Activated CD4-positive, alpha-beta T cell treated with anti-CD3 and anti-CD28 coated beads, Interleukin-2, amount 50 U/mL, for 16 hours (primary cell): ENCODE measurements around the gene NCAM1.

Experiments
- DNase-seq: peaks from one replicate; pipeline ENCODE4 v3.0.0-alpha.2; 2020

NCAM1 gene

GRCh38 chr11:112971195-112971594, 10.0 kb downstream of the NCAM1 start:
- DNase-seq, result no peak

DNA sequence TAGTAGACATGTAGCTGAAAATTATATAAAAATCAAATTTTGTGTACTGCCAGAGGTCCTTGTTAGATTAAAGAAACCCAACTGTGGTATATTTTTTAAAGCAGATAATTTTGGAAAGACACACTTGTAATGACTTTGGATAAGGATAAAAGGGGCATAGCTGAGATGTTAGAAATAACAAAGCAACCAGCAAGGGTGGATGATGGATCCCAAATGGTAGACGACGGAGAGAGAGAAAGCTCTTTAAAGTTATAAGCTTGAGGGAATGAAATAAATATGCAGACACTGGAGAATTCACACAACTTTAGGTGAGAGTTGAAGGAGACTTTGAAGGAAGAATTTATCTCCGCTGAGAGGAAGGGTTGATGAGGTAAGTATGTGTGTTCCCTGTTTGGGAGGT, 10.6 kb downstream of the NCAM1 start:
- DNase-seq, result no peak

- DNase-seq, result no peak
These were observed 11.4 kb downstream of the NCAM1 start for GRCh38 chr11:112972399-112973145.

GRCh38 chr11:112975051-112975450, 13.8 kb downstream of the NCAM1 start:
- DNase-seq, result no peak

- no peak for DNase-seq
These were observed 14.3 kb downstream of the NCAM1 start for GRCh38 chr11:112975493-112975892.

DNA sequence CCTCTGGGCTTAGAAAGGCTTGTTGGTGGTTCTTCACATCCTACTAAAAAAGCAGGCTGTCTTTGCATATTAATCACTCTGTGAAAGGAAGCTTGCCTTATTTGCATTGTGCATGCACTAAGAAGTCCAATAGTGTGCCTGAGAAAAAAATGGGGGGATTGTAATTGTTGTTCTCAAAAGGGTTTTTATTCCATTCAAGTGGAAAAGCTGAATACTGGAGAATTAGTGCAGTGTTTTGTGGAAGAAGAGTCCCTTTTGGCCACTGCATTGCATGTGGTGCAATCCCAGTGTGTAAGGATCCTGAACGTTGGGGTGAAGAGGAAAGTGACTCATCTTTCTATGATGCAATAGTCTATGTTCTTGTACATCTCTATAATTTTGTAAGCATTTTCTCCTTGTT, 16.5 kb downstream of the NCAM1 start:
- no peak for DNase-seq

DNA sequence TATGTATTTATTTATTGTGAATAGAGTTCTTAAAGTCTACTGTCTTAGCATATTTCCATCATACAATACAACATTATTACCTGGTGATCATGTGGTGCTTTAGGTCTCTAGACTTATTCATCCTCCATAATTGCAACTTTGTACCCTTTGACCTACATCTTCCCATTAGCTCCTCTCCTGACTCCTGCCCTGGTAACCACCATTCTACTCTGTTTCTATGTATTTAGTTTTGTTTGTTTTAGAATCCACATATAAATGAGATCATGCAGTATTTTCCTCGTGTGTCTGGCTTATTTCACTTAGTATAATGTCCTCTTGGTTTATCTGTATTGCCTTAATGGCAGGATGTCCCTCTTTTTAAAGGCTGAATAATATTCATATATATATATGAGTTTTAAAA, 22.7 kb downstream of the NCAM1 start:
- DNase-seq, result no peak

GRCh38 chr11:112989198-112989597, 28.0 kb downstream of the NCAM1 start:
- no peak for DNase-seq

- DNase-seq, result no peak
These were observed 32.6 kb downstream of the NCAM1 start for GRCh38 chr11:112993808-112994207.

- DNase-seq, result no peak
These were observed 34.3 kb downstream of the NCAM1 start for GRCh38 chr11:112995423-112996090.

DNA sequence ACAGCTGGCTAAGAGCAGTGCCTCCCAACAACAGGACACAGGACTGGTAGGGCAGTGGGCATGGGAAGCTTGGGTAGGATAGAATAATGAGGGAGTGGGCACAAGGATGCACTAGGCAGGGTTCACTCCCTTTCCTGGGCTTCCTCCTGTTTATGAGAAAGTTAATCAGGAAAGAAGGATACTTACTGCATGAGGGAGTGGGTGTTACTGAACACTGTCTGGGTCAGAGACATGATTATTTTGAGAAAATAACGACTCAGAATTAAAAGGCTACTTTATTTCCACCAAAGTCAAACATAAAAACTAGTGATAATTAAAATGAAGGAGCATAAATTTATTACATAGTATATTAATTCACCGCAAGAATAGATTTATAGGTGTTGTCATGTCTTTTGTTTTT, 35.8 kb downstream of the NCAM1 start:
- no peak for DNase-seq

DNA sequence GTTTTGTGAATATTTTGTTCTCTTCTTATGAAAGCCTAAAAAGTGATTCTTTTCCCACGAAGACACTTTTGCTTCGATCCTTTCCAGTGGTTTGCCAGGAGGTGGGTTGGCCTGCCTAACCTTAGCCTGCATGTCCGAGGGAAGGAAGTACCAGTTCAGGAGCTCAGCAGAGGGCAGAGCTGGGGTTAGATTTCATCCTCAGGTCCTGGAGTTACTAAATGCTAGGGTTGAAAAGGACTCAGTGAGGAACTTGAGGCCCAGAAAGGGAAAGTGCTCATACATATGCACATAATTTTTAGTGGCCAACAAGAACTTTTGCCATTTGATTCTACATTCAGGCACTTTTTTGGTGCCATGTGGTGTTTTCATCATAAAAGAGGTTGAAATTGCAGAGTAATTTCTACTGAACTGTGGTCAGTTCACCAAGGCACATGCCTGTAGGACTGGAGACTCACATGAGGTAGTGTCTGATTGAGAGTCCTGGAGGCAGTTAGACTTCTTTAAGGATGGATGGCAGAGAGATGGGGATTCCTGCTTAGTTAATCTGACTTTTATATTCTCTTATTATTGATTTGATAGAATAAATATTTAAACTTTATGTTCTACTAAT, 36.7 kb downstream of the NCAM1 start:
- DNase-seq, result no peak

- no peak for DNase-seq
These were observed 38.3 kb downstream of the NCAM1 start for GRCh38 chr11:112999520-112999919.

- DNase-seq, result no peak
These were observed 40.5 kb downstream of the NCAM1 start for GRCh38 chr11:113001709-113002108.

DNA sequence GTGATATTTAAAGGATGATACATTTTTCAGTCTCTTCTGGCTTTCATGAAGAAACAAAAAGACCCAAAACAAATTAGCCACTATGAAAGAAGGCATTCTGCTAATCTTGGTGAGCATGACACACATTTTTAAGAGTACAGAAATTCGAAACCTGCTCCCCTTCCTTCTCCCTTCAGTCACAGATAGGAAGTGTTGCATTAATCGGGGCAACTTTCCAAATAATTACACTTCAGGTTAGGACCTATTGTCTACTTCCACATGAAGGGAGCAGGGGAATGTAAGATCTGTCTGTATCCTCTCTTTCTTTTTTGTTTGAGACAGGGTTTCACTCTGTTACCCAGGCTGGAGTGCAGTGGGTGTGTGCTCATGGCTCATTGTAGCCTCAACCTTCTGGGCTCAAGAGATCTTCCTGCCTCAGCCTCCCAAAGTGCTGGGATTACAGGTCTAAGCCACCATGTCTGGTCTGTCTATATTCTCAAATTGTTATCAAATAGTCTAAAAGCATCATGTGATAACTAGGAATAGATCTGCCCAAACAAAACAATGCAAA, 45.8 kb downstream of the NCAM1 start:
- no peak for DNase-seq

GRCh38 chr11:113014262-113015097, 53.3 kb downstream of the NCAM1 start:
- no peak for DNase-seq

DNA sequence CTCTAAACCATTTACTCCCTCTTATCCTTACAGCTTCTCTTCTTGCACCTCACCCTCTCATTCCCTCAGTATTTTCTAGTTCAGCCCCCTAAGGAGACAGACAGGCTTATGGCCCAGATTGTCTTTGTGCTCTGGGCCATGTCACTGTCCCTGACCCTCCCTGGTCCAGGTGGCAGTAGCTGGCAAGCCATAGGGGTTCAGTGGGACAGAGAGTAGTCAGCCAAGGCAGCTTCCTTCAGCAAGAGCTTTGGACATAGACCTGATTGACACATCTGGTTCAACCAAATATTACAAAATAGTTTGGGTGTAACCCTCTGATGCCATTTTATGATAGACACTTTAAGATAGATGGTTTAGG, 53.9 kb downstream of the NCAM1 start:
- no peak for DNase-seq

DNA sequence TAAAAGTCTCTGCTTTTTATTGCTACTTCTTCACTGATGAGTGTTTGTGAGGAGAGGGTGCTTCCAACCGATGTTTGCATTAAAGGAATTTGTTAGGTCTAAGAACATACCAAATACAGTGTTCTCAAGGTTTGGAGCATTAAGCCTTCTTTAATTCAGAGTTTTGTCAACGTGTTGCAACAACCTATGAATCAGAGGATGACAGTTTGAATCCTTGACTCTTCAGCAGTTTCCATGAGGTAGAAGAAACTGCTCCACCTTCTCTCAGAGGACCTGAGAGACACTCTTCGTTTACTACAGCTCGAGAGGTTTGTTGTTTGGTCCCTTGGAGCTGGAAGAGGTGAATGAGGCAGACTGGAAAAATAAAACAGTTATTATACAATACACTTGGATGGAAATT, 55.7 kb downstream of the NCAM1 start:
- DNase-seq, result no peak

DNA sequence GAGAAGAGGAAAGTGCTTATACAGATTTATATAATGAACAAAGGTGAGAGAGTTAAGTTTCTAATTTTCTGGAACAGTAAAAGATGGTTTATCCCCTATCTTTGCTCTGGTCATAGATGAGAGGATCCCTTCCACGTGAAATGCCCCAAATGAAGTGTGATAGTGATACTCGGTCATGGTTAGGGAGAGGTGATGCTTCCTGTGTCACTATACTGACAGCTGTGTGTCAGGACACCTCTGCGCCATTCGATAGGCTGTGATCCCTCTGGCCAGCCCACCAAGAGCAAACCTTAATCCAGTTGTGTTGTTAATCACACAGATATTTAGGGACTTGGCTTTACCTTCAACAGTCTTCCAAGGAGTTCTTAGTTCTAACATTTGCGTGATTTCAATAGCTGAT, 57.7 kb downstream of the NCAM1 start:
- no peak for DNase-seq

DNA sequence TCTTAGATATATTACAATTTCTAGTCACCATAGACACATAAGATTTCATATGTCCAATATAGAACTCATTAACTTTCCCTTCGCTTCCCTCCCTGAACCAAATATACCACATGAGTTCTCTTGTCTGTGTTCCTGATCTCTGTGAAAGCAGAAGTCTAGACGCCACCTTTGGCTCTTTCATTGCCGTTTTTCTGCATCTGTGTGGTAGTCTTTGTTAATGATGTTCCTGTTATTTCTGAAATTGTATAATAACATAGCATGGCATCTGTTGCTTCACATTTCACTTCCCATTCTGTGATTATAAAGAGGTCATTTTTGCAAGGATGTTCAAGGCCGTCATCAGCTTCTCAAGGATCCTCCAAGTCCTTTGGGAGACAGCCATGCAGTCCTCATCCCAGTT, 58.5 kb downstream of the NCAM1 start:
- DNase-seq, result no peak

DNA sequence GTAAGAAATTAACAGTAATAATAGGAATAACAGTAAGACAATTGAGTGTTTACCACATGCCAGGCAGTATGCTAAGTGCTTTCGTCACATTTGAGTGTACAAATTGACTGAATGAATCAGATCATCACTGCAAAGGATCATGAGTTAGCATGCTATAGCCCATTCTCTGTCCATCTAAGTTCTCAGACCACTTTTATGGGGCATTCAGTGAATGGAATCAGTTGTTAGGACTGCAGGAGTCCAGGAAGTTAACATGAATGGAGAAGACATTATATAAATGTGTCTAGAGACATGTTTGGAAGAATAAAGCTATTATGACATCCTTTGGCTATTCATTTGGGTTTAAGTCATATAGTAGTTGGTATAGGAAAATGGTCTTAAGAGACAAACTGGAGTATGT, 59.9 kb downstream of the NCAM1 start:
- DNase-seq, result no peak

- DNase-seq, result no peak
These were observed 61.0 kb downstream of the NCAM1 start for GRCh38 chr11:113022262-113022661.

DNA sequence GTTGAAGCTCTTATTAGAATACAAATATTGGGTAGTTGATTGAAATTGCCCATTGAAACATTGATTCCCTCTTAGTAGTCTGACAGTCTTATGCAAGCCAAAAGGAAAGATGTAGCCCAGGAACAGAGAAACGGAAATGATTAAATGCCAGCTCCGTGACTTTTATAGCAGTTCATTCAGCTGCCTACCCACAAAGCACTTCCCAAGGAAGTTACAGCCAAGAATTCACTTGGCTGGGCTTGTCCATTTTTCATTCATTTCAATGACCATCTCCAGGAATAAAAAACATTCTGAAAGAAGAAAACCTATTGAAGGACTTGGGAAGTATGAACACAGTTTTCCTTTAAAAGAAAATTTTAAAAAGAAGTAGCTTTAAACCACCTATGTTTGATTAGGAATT, 62.0 kb downstream of the NCAM1 start:
- no peak for DNase-seq
